Fibroblast of lung (primary cell): ENCODE results near the gene COL6A2.

Source experiments
- EZH2 ChIP-seq: IDR thresholded peaks from 2 replicates; pipeline ENCODE4 v1.5.1; 2012; ENCODE audit warnings: low read length, control low read depth, mild to moderate bottlenecking; ENCODE audit errors: missing control alignments
- TF ChIP-seq, protein P1 (sequence below), 2 donors: IDR thresholded peaks in 1 of 2; conservative IDR thresholded peaks in 1 of 2; 1 replicate in 1 of 2; 2 replicates in 1 of 2; pipeline ENCODE4 v1.5.1; 2011 to 2012; ENCODE audit warnings: low read length in 2 of 2, control low read depth in 1 of 2, inconsistent platforms in 1 of 2, low read depth in 1 of 2, mild to moderate bottlenecking in 1 of 2

DNA sequence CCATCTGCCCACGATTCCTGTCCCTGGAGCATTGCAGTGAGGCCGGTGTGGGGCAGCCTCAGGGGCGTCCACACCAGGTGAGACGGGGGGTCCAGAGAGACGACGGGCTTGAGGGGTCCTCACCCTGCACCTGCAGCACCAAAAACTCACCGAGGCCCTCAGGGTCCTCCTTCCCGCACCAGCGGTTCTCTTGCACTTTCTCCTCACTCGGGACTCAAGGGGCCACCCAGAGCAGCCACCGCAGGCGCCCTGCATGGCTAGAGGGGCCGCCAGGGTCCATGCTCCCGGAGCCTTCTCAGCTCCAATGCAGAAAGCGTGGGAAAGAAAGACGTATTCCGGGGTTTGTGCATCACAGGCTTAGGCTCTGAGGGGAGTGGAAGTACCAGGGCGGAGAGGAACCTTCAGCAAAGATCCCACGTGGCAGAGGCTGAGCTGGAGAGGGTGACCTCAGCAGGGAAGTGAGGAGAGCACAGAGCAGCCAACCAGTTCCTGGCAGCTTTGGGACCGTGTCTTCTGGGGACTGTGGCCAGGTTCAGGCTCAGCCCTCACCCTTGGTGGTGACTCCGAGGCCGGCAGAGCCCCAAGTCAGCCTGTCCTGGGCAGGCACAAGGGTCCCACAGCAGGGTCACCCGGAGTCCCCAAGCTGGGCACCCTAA lies 19.5 kb upstream of the COL6A2 start:
- TF ChIP-seq, protein P1, sequence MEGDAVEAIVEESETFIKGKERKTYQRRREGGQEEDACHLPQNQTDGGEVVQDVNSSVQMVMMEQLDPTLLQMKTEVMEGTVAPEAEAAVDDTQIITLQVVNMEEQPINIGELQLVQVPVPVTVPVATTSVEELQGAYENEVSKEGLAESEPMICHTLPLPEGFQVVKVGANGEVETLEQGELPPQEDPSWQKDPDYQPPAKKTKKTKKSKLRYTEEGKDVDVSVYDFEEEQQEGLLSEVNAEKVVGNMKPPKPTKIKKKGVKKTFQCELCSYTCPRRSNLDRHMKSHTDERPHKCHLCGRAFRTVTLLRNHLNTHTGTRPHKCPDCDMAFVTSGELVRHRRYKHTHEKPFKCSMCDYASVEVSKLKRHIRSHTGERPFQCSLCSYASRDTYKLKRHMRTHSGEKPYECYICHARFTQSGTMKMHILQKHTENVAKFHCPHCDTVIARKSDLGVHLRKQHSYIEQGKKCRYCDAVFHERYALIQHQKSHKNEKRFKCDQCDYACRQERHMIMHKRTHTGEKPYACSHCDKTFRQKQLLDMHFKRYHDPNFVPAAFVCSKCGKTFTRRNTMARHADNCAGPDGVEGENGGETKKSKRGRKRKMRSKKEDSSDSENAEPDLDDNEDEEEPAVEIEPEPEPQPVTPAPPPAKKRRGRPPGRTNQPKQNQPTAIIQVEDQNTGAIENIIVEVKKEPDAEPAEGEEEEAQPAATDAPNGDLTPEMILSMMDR (conservative IDR thresholded peaks at IDR 0.05 in 1 of 2, IDR thresholded peaks at IDR 0.05 in 1 of 2; ENCODE audit: low read depth in 1 of 2, low read length in 2 of 2) = no peak
- no peak for TF ChIP-seq EZH2
